ENCODE results near the gene TOX2. TPM values are rescaled to one million over a fixed set of nuclear protein-coding genes. Genes with fewer than 3 reads are reported as not detected.

The TOX2 gene
- total RNA-seq, 1 experiment from 2014 or later: 1.8 TPM

DNA sequence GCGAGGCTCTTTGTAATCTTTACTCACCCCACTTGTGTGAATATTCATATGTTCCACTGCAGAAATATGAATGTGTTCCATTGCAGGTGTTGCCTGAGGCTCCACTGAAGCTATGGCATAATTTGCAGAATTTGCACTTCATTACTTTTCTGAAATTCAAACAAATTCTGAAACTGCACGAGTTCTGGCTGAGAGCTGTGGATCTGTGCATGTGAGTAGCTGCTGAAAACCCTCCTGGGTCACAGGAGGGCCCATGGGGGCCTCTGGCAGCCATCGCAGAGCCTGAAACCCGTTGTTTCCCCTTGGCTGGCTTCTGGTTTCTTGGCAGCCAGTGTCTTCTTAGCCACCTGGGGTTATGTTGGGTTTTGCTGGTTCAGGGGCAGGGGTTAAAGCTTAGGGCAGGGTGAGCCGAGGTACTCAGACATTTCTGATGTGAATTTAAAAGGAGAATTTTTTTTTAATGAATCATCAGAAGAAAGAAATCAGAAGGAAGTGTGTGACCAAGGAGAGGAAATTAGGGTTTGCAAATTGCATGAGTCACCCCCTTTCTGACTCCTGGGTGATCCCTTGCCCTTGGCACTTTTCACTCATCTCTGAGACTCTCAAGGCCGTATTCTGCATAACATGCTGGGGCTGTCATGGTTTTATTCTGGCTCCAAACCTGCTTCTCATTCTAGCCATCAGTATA is 40.6 kb downstream of the TOX2 start:
- POLR2A ChIA-PET (ENCODE audit: unreplicated experiment): interaction anchor here (0.6 kb wide), 1 partner anchor 42 kb away, joined by 3 read pairs; no protein-coding TSS in a partner anchor
- peak overlapping the region; percentile 18; the same call in 1 of the 2 replicates for H3K9ac ChIP-seq (ENCODE audit: low read length)
- ATAC-seq: peak; percentile 92
- peak overlapping the region; percentile 61 for H3K4me2 ChIP-seq (ENCODE audit: low read length)
- H3K79me2 ChIP-seq (ENCODE audit: low read length): no peaks in the 10 kb centered on the region
- intact Hi-C loops (cut with micrococcal nuclease): loop anchor here (1.0 kb wide), 4 partner anchors 16 to 125 kb away; no protein-coding TSS in a partner anchor
- H3F3A ChIP-seq (ENCODE audit: low read length, unreplicated experiment): peaks cover 5% of the 10 kb centered on the region
- H2AFZ ChIP-seq (ENCODE audit: low read length): no peak overlapping the region
- H3K4me3 ChIP-seq (ENCODE audit: low read length): no peak overlapping the region; the same call in 1 of the 2 replicates
- peaks cover 33% of the 10 kb centered on the region for H3K4me1 ChIP-seq (ENCODE audit: insufficient read depth, low read length)
- no peaks in the 10 kb centered on the region for H3K27me3 ChIP-seq (ENCODE audit: low read length)
- no peaks in the 10 kb centered on the region for H3K36me3 ChIP-seq (ENCODE audit: low read depth, low read length)
- BruUV-seq (replicated peaks): no TSS peak
- CTCF ChIA-PET: no interaction called here
- no peak for TF ChIP-seq CTCF (conservative IDR thresholded peaks at IDR 0.05; ENCODE audit: low read depth, low read length)
- no peak for TF ChIP-seq EZH2 (IDR thresholded peaks at IDR 0.05; ENCODE audit: low read length, unreplicated experiment)
- no peak for TF ChIP-seq EZH2phosphoT487 (IDR thresholded peaks at IDR 0.05; ENCODE audit: borderline replicate concordance, low read length)
- no peaks in the 10 kb centered on the region for H3K9me3 ChIP-seq (ENCODE audit: low read length)
- H4K20me1 ChIP-seq (ENCODE audit: low read length): no peaks in the 10 kb centered on the region
- peak overlapping the region; percentile 72 for H3K27ac ChIP-seq (ENCODE audit: low read length)
- no peaks in the 10 kb centered on the region for H3K9me2 ChIP-seq (replicated peaks; ENCODE audit: low read length)
- DNase-seq: peak; percentile 96

- Histone ChIP-seq H3K36me3 (ENCODE audit: low read depth, low read length) (no peaks in the 10 kb centered on the region), H3K4me1 (ENCODE audit: insufficient read depth, low read length) (peaks cover 33% of the 10 kb centered on the region), H3K4me3 (ENCODE audit: low read length) (no peak overlapping the region), H3K27me3 (ENCODE audit: low read length) (no peaks in the 10 kb centered on the region), H2AFZ (ENCODE audit: low read length) (no peak overlapping the region), H3K27ac (ENCODE audit: low read length) (peak overlapping the region; percentile 46), H4K20me1 (ENCODE audit: low read length) (no peaks in the 10 kb centered on the region), H3F3A (ENCODE audit: low read length, unreplicated experiment) (peaks cover 5% of the 10 kb centered on the region), H3K9ac (ENCODE audit: low read length) (no peak overlapping the region), H3K9me3 (ENCODE audit: low read length) (no peaks in the 10 kb centered on the region), H3K4me2 (ENCODE audit: low read length) (peak overlapping the region; percentile 61), H3K9me2 (replicated peaks; ENCODE audit: low read length) (no peaks in the 10 kb centered on the region), H3K79me2 (ENCODE audit: low read length) (no peaks in the 10 kb centered on the region)
- POLR2A ChIA-PET (ENCODE audit: unreplicated experiment): no interaction called here
- ATAC-seq: peak; percentile 1; the same call in 1 of the 2 replicates
- intact Hi-C loops (cut with micrococcal nuclease): loop anchor here (1.0 kb wide), 4 partner anchors 16 to 125 kb away; no protein-coding TSS in a partner anchor
- no peak for DNase-seq
- CTCF ChIA-PET: interaction anchor here (0.6 kb wide), 1 partner anchor 111 kb away, joined by 3 read pairs; no protein-coding TSS in a partner anchor
- TF ChIP-seq EZH2phosphoT487 (IDR thresholded peaks at IDR 0.05; ENCODE audit: borderline replicate concordance, low read length) (no peak), EZH2 (IDR thresholded peaks at IDR 0.05; ENCODE audit: low read length, unreplicated experiment) (no peak), CTCF (conservative IDR thresholded peaks at IDR 0.05; ENCODE audit: low read depth, low read length) (no peak)
- BruUV-seq (replicated peaks): no TSS peak
Observed at GRCh38 chr20:43955750-43956191, 41.1 kb downstream of the TOX2 start.

DNA sequence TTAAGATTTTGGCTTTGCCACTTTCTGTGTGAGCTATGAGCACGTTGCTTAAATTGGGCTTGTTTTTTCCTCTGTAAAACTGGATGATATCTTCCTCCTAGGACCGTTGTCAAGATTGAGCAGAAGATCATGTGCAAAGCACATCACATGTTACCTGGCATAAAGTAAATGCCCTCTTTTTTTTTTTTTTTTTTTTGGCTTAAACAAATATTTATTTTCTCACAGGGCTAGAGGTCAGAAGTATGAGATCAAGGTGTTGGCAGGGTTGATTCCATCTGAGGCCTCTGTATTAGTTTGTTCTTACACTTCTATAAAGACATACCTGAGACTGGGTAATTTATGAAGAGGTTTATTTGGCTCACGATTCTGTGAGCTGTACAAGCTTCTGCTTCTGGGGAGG is 42.7 kb downstream of the TOX2 start:
- H3K9me3 ChIP-seq (ENCODE audit: low read length): no peaks in the 10 kb centered on the region
- no peaks in the 10 kb centered on the region for H4K20me1 ChIP-seq (ENCODE audit: low read length)
- H3K27me3 ChIP-seq (ENCODE audit: low read length): no peaks in the 10 kb centered on the region
- H3F3A ChIP-seq (ENCODE audit: low read length, unreplicated experiment): peaks cover 5% of the 10 kb centered on the region
- H3K4me3 ChIP-seq (ENCODE audit: low read length): no peak overlapping the region
- ChIA-PET CTCF (no interaction called here), POLR2A (ENCODE audit: unreplicated experiment) (no interaction called here)
- no peaks in the 10 kb centered on the region for H3K36me3 ChIP-seq (ENCODE audit: low read depth, low read length)
- TF ChIP-seq EZH2 (IDR thresholded peaks at IDR 0.05; ENCODE audit: low read length, unreplicated experiment) (no peak), EZH2phosphoT487 (IDR thresholded peaks at IDR 0.05; ENCODE audit: borderline replicate concordance, low read length) (no peak), CTCF (conservative IDR thresholded peaks at IDR 0.05; ENCODE audit: low read depth, low read length) (no peak)
- DNase-seq: no peak
- intact Hi-C loops (cut with micrococcal nuclease): no loop called here
- no peak overlapping the region for H3K27ac ChIP-seq (ENCODE audit: low read length)
- no peak overlapping the region for H3K4me2 ChIP-seq (ENCODE audit: low read length)
- ATAC-seq: no peak
- H3K79me2 ChIP-seq (ENCODE audit: low read length): no peaks in the 10 kb centered on the region
- H2AFZ ChIP-seq (ENCODE audit: low read length): no peak overlapping the region
- no TSS peak for BruUV-seq (replicated peaks)
- peaks cover 33% of the 10 kb centered on the region for H3K4me1 ChIP-seq (ENCODE audit: insufficient read depth, low read length)
- H3K9ac ChIP-seq (ENCODE audit: low read length): no peak overlapping the region
- no peaks in the 10 kb centered on the region for H3K9me2 ChIP-seq (replicated peaks; ENCODE audit: low read length)

All from PC-3 (cell line).